IPS-18a (cell line): ENCODE measurements around the gene RIOK2.
"Not testable (repeated sequence)": the region's sequence is repeated elsewhere in the genome, so short reads cannot be mapped to it uniquely, and the experiment has no call there.

Experiments used
- H3K27ac ChIP-seq: one replicate; pipeline ENCODE4 v1.5.1; 2013; ENCODE audit warnings: low read length
- H3K27me3 ChIP-seq: one replicate; pipeline ENCODE4 v1.6.1; 2013; ENCODE audit warnings: mild to moderate bottlenecking, low read length; ENCODE audit not compliant: control insufficient read depth, insufficient read depth
- H3K36me3 ChIP-seq: one replicate; pipeline ENCODE4 v1.6.1; 2013; ENCODE audit warnings: low read depth, low read length; ENCODE audit not compliant: control insufficient read depth
- H3K4me1 ChIP-seq: one replicate; pipeline ENCODE4 v1.6.1; 2013; ENCODE audit warnings: low read depth, low read length; ENCODE audit not compliant: control insufficient read depth
- H3K4me3 ChIP-seq: one replicate; pipeline ENCODE4 v1.5.1; 2013; ENCODE audit warnings: low read length
- H3K9ac ChIP-seq: one replicate; pipeline ENCODE4 v1.6.1; 2013; ENCODE audit warnings: mild to moderate bottlenecking, low read length, moderate library complexity
- H3K9me3 ChIP-seq: one replicate; pipeline ENCODE4 v1.6.1; 2013; ENCODE audit warnings: low read depth, low read length; ENCODE audit not compliant: control insufficient read depth

The RIOK2 gene

GRCh38 chr5:97141031-97141430 is 42.0 kb downstream of the RIOK2 start:
- Histone ChIP-seq H3K27me3 (no peaks in the 10 kb centered on the region), H3K9ac (no peak overlapping the region), H3K4me1 (peaks cover 33% of the 10 kb centered on the region), H3K36me3 (no peaks in the 10 kb centered on the region), H3K9me3 (no peaks in the 10 kb centered on the region), H3K27ac (no peak overlapping the region), H3K4me3 (peak overlapping the region; percentile 49)

GRCh38 chr5:97140250-97140649 is 42.8 kb downstream of the RIOK2 start:
- H3K9ac ChIP-seq, H3K27ac ChIP-seq, H3K36me3 ChIP-seq, H3K9me3 ChIP-seq, H3K27me3 ChIP-seq: not testable (repeated sequence)
- Histone ChIP-seq H3K4me1 (peaks cover 34% of the 10 kb centered on the region), H3K4me3 (peak overlapping the region; percentile 49)

GRCh38 chr5:97136475-97136874 is 46.6 kb downstream of the RIOK2 start:
- H3K9me3 ChIP-seq, result no peaks in the 10 kb centered on the region
- no peak overlapping the region for H3K27ac ChIP-seq
- H3K4me1 ChIP-seq, result peaks cover 25% of the 10 kb centered on the region
- H3K4me3 ChIP-seq, result no peak overlapping the region
- no peak overlapping the region for H3K9ac ChIP-seq
- H3K36me3 ChIP-seq, result no peaks in the 10 kb centered on the region
- H3K27me3 ChIP-seq, result no peaks in the 10 kb centered on the region

- H3K36me3 ChIP-seq, result no peaks in the 10 kb centered on the region
- no peak overlapping the region for H3K4me3 ChIP-seq
- no peaks in the 10 kb centered on the region for H3K27me3 ChIP-seq
- H3K9ac ChIP-seq, result no peak overlapping the region
- no peaks in the 10 kb centered on the region for H3K9me3 ChIP-seq
- peaks cover 21% of the 10 kb centered on the region for H3K4me1 ChIP-seq
- H3K27ac ChIP-seq, result no peak overlapping the region
Observed at GRCh38 chr5:97135868-97136267, 47.2 kb downstream of the RIOK2 start.

GRCh38 chr5:97134634-97135033 is 48.4 kb downstream of the RIOK2 start:
- Histone ChIP-seq H3K4me1 (peaks cover 11% of the 10 kb centered on the region), H3K9ac (no peak overlapping the region), H3K27me3 (no peaks in the 10 kb centered on the region), H3K9me3 (no peaks in the 10 kb centered on the region), H3K4me3 (no peak overlapping the region), H3K36me3 (no peaks in the 10 kb centered on the region), H3K27ac (peak overlapping the region; percentile 47)

GRCh38 chr5:97133101-97133500 is 49.9 kb downstream of the RIOK2 start:
- H3K27ac ChIP-seq, result no peak overlapping the region
- H3K36me3 ChIP-seq, result no peaks in the 10 kb centered on the region
- H3K9ac ChIP-seq, result no peak overlapping the region
- no peaks in the 10 kb centered on the region for H3K27me3 ChIP-seq
- peaks cover 11% of the 10 kb centered on the region for H3K4me1 ChIP-seq
- H3K4me3 ChIP-seq, result no peak overlapping the region
- H3K9me3 ChIP-seq, result no peaks in the 10 kb centered on the region

- H3K36me3 ChIP-seq, result no peaks in the 10 kb centered on the region
- H3K4me3 ChIP-seq, result no peak overlapping the region
- H3K27me3 ChIP-seq, result no peaks in the 10 kb centered on the region
- H3K4me1 ChIP-seq, result peaks cover 10% of the 10 kb centered on the region
- no peaks in the 10 kb centered on the region for H3K9me3 ChIP-seq
- no peak overlapping the region for H3K9ac ChIP-seq
- no peak overlapping the region for H3K27ac ChIP-seq
Observed at GRCh38 chr5:97131921-97132320, 51.1 kb downstream of the RIOK2 start.

GRCh38 chr5:97131139-97131710 is 51.8 kb downstream of the RIOK2 start:
- Histone ChIP-seq H3K27ac (no peak overlapping the region), H3K4me3 (no peak overlapping the region), H3K27me3 (no peaks in the 10 kb centered on the region), H3K9ac (no peak overlapping the region), H3K36me3 (no peaks in the 10 kb centered on the region), H3K9me3 (no peaks in the 10 kb centered on the region), H3K4me1 (peaks cover 7% of the 10 kb centered on the region)

GRCh38 chr5:97127727-97128126 is 55.3 kb downstream of the RIOK2 start:
- Histone ChIP-seq H3K27ac (no peak overlapping the region), H3K9me3 (no peaks in the 10 kb centered on the region), H3K4me1 (no peaks in the 10 kb centered on the region), H3K27me3 (no peaks in the 10 kb centered on the region), H3K36me3 (no peaks in the 10 kb centered on the region), H3K4me3 (no peak overlapping the region), H3K9ac (no peak overlapping the region)

GRCh38 chr5:97125125-97125683 is 57.8 kb downstream of the RIOK2 start:
- no peak overlapping the region for H3K4me3 ChIP-seq
- H3K9me3 ChIP-seq, result no peaks in the 10 kb centered on the region
- H3K9ac ChIP-seq, result no peak overlapping the region
- no peaks in the 10 kb centered on the region for H3K4me1 ChIP-seq
- H3K36me3 ChIP-seq, result no peaks in the 10 kb centered on the region
- H3K27ac ChIP-seq, result no peak overlapping the region
- no peaks in the 10 kb centered on the region for H3K27me3 ChIP-seq

GRCh38 chr5:97124335-97124734 is 58.7 kb downstream of the RIOK2 start:
- H3K4me3 ChIP-seq, result no peak overlapping the region
- no peaks in the 10 kb centered on the region for H3K27me3 ChIP-seq
- H3K36me3 ChIP-seq, result no peaks in the 10 kb centered on the region
- H3K9me3 ChIP-seq, result no peaks in the 10 kb centered on the region
- no peak overlapping the region for H3K9ac ChIP-seq
- H3K4me1 ChIP-seq, result no peaks in the 10 kb centered on the region
- H3K27ac ChIP-seq, result no peak overlapping the region

GRCh38 chr5:97121848-97122247 is 61.2 kb downstream of the RIOK2 start:
- Histone ChIP-seq H3K4me1 (no peaks in the 10 kb centered on the region), H3K27me3 (no peaks in the 10 kb centered on the region), H3K4me3 (no peak overlapping the region), H3K9me3 (no peaks in the 10 kb centered on the region), H3K36me3 (no peaks in the 10 kb centered on the region), H3K27ac (no peak overlapping the region), H3K9ac (no peak overlapping the region)
